DND-41 (cell line): Measurements from ENCODE around the gene EXOC1.

Source experiments
- ATAC-seq: fragments of 200-7000 bp; cut with Tn5 transposase; 3 replicates; pipeline ENCODE4 v1.9.1; 2021; ENCODE audit warnings: low read depth; ENCODE audit not compliant: insufficient read depth
- DNase-seq: peaks from one replicate; pipeline ENCODE4 v3.0.0-alpha.2; 2020
- H2AFZ ChIP-seq: 2 replicates; pipeline ENCODE4 v1.6.0; 2012; ENCODE audit warnings: low read depth, low read length
- H3K27ac ChIP-seq: 2 replicates; pipeline ENCODE4 v1.5.1; 2012; ENCODE audit warnings: low read length, inconsistent platforms
- H3K27me3 ChIP-seq: fragments of 200-600 bp; sonication (generic); 2 replicates; pipeline ENCODE4 v1.6.0; 2012; ENCODE audit warnings: low read length, mild to moderate bottlenecking, inconsistent platforms; ENCODE audit not compliant: insufficient read depth, poor library complexity
- H3K36me3 ChIP-seq: 2 replicates; pipeline ENCODE4 v1.5.1; 2012; ENCODE audit warnings: low read length, inconsistent platforms; ENCODE audit not compliant: insufficient read depth
- H3K4me1 ChIP-seq: 2 replicates; pipeline ENCODE4 v1.5.1; 2012; ENCODE audit warnings: mild to moderate bottlenecking, low read length; ENCODE audit not compliant: insufficient read depth
- H3K4me2 ChIP-seq: 2 replicates; pipeline ENCODE4 v1.6.0; 2012; ENCODE audit warnings: mild to moderate bottlenecking, moderate library complexity, low read length, inconsistent platforms; ENCODE audit not compliant: insufficient read depth
- H3K4me3 ChIP-seq, 2 experiments: fragments of 200-600 bp in 1 of 2; shearing (Covaris generic) in 1 of 2; 2 replicates each; pipeline ENCODE4 v1.5.1; 2012 to 2016; ENCODE audit warnings: inconsistent platforms in 2 of 2, low read length in 2 of 2, mild to moderate bottlenecking in 2 of 2, low read depth in 1 of 2, moderate library complexity in 1 of 2
- H3K79me2 ChIP-seq: 2 replicates; pipeline ENCODE4 v1.6.0; 2012; ENCODE audit warnings: low read length, inconsistent platforms; ENCODE audit not compliant: insufficient read depth
- H3K9ac ChIP-seq: 2 replicates; pipeline ENCODE4 v1.6.0; 2012; ENCODE audit warnings: low read depth, mild to moderate bottlenecking, inconsistent platforms, low read length, moderate library complexity
- H3K9me3 ChIP-seq: 2 replicates; pipeline ENCODE4 v1.5.1; 2012; ENCODE audit warnings: low read length, moderate library complexity, mild to moderate bottlenecking, inconsistent platforms; ENCODE audit not compliant: insufficient read depth, severe bottlenecking
- H4K20me1 ChIP-seq: 2 replicates; pipeline ENCODE4 v1.6.0; 2012; ENCODE audit warnings: low read length; ENCODE audit not compliant: insufficient read depth
- EZH2 ChIP-seq: IDR thresholded peaks from 3 replicates; pipeline ENCODE4 v1.6.1; 2012; ENCODE audit warnings: borderline replicate concordance, low read depth, mild to moderate bottlenecking, moderate library complexity, low read length, inconsistent platforms; ENCODE audit not compliant: severe bottlenecking
- TF ChIP-seq, protein P1 (sequence below): IDR thresholded peaks from 2 replicates; pipeline ENCODE4 v1.5.1; 2012; ENCODE audit warnings: borderline replicate concordance, low read length, moderate library complexity, mild to moderate bottlenecking; ENCODE audit not compliant: poor library complexity, severe bottlenecking; ENCODE audit errors: extremely low read depth

Gene EXOC1

DNA sequence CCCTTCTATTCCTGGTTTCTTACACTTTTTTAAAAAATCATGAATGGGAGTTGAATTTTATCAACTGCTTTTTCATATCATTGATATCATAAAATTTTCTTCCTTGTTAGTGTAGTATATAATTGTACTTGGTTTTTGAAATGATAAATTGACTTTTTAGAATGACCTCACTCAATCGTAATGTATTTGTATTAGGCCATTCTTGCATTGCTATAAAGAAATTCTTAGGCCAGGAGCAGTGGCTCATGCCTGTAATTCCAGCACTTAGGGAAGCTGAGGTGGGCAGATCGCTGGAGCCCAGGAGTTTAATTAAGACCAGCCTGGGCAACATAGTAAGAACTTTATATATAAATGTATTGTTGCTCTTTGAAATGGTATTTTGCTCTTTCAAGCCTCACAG, 6.3 kb downstream of the EXOC1 start:
- Histone ChIP-seq H3K4me2 (no peak overlapping the region), H4K20me1 (no peaks in the 10 kb centered on the region), H3K27ac (no peak overlapping the region), H3K9ac (no peak overlapping the region), H3K27me3 (no peaks in the 10 kb centered on the region), H2AFZ (no peak overlapping the region), H3K79me2 (peaks cover 26% of the 10 kb centered on the region), H3K4me3 (no peak overlapping the region), H3K36me3 (peaks cover 39% of the 10 kb centered on the region; the same call in 1 of the 2 replicates), H3K9me3 (no peaks in the 10 kb centered on the region), H3K4me1 (peaks cover 15% of the 10 kb centered on the region)
- ATAC-seq (no peak), DNase-seq (no peak)
- TF ChIP-seq, protein P1, sequence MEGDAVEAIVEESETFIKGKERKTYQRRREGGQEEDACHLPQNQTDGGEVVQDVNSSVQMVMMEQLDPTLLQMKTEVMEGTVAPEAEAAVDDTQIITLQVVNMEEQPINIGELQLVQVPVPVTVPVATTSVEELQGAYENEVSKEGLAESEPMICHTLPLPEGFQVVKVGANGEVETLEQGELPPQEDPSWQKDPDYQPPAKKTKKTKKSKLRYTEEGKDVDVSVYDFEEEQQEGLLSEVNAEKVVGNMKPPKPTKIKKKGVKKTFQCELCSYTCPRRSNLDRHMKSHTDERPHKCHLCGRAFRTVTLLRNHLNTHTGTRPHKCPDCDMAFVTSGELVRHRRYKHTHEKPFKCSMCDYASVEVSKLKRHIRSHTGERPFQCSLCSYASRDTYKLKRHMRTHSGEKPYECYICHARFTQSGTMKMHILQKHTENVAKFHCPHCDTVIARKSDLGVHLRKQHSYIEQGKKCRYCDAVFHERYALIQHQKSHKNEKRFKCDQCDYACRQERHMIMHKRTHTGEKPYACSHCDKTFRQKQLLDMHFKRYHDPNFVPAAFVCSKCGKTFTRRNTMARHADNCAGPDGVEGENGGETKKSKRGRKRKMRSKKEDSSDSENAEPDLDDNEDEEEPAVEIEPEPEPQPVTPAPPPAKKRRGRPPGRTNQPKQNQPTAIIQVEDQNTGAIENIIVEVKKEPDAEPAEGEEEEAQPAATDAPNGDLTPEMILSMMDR, result no peak
- no peak for TF ChIP-seq EZH2

DNA sequence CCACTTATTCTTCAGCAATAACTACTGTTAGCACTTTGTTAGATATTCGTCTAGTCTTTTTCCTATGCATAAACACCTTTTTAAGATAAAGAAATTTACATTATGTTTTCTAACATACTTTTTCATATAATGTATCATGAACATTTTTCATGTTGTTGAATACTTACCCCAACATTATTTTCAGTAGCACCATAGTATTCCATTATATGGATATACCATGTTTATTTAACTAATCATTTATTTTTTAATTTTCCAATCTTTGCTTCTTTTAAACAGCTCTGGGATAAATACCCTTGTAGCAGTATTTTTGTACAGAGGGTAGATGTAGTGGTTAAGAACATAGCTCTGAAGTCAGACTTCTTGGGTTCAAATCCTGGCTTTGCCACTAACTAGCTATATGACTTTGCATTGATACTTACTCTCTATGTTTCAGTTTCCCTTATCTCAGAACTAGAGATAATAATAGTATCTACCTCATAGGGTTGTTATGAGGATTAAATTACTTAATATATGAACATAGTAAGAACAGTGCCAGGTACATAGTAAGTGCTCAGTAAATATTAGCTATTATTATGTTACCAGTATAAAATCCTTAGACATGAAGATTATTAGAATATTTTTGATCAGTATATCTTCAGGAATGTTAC, 11.3 kb downstream of the EXOC1 start:
- Histone ChIP-seq H3K27ac (no peak overlapping the region), H2AFZ (no peak overlapping the region), H3K4me1 (no peaks in the 10 kb centered on the region), H3K4me2 (no peak overlapping the region), H3K79me2 (no peaks in the 10 kb centered on the region), H3K9me3 (no peaks in the 10 kb centered on the region), H3K36me3 (peaks cover 54% of the 10 kb centered on the region), H3K27me3 (no peaks in the 10 kb centered on the region), H3K4me3 (no peak overlapping the region), H4K20me1 (no peaks in the 10 kb centered on the region), H3K9ac (no peak overlapping the region)
- ATAC-seq (no peak), DNase-seq (no peak)
- TF ChIP-seq, protein P1, result no peak
- no peak for TF ChIP-seq EZH2

DNA sequence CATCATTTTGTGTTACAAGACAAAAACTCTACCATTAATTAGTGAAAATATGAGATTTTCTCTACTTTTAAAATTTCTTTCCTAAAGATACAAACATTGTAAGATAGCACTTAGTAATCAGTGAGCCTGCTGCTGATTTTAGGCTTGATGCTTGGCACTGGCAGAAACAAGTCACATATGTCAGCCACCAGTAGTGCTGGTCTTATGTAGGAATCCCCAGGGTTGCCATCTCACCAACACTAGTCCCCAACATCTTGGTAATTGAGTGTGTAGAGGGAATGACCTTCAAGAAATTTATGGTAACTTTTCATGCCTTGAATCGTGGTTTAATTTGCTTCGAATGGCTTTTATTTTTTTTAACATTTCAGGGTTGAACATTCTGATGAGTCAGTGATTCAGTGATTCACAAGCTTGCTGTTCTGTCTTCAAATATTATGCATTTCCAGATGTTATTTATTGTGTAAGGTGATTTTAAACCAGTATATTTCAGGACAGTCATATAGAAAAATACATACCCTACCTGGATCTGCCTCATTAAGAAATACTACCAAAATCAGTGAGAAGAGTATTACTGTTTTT, 11.9 kb downstream of the EXOC1 start:
- H4K20me1 ChIP-seq, result no peaks in the 10 kb centered on the region
- ATAC-seq (no peak), DNase-seq (no peak)
- no peaks in the 10 kb centered on the region for H3K4me1 ChIP-seq
- no peak overlapping the region for H2AFZ ChIP-seq
- no peaks in the 10 kb centered on the region for H3K27me3 ChIP-seq
- H3K4me3 ChIP-seq, result no peak overlapping the region
- no peak overlapping the region for H3K27ac ChIP-seq
- no peak overlapping the region for H3K4me2 ChIP-seq
- peaks cover 54% of the 10 kb centered on the region for H3K36me3 ChIP-seq
- TF ChIP-seq EZH2, result no peak
- TF ChIP-seq, protein P1, result no peak
- H3K79me2 ChIP-seq, result no peaks in the 10 kb centered on the region
- H3K9me3 ChIP-seq, result no peaks in the 10 kb centered on the region
- H3K9ac ChIP-seq, result no peak overlapping the region
